DND-41 (cell line): ENCODE data around the gene POC1A.

Source experiments
- ATAC-seq: fragments of 200-7000 bp; cut with Tn5 transposase; 3 replicates; pipeline ENCODE4 v1.9.1; 2021; ENCODE audit warnings: low read depth; ENCODE audit not compliant: insufficient read depth
- DNase-seq: peaks from one replicate; pipeline ENCODE4 v3.0.0-alpha.2; 2020
- H2AFZ ChIP-seq: 2 replicates; pipeline ENCODE4 v1.6.0; 2012; ENCODE audit warnings: low read depth, low read length
- H3K27ac ChIP-seq: 2 replicates; pipeline ENCODE4 v1.5.1; 2012; ENCODE audit warnings: low read length, inconsistent platforms
- H3K27me3 ChIP-seq: fragments of 200-600 bp; sonication (generic); 2 replicates; pipeline ENCODE4 v1.6.0; 2012; ENCODE audit warnings: low read length, mild to moderate bottlenecking, inconsistent platforms; ENCODE audit not compliant: insufficient read depth, poor library complexity
- H3K36me3 ChIP-seq: 2 replicates; pipeline ENCODE4 v1.5.1; 2012; ENCODE audit warnings: low read length, inconsistent platforms; ENCODE audit not compliant: insufficient read depth
- H3K4me1 ChIP-seq: 2 replicates; pipeline ENCODE4 v1.5.1; 2012; ENCODE audit warnings: mild to moderate bottlenecking, low read length; ENCODE audit not compliant: insufficient read depth
- H3K4me2 ChIP-seq: 2 replicates; pipeline ENCODE4 v1.6.0; 2012; ENCODE audit warnings: mild to moderate bottlenecking, moderate library complexity, low read length, inconsistent platforms; ENCODE audit not compliant: insufficient read depth
- H3K4me3 ChIP-seq, 2 experiments: fragments of 200-600 bp in 1 of 2; shearing (Covaris generic) in 1 of 2; 2 replicates each; pipeline ENCODE4 v1.5.1; 2012 to 2016; ENCODE audit warnings: inconsistent platforms in 2 of 2, low read length in 2 of 2, mild to moderate bottlenecking in 2 of 2, low read depth in 1 of 2, moderate library complexity in 1 of 2
- H3K79me2 ChIP-seq: 2 replicates; pipeline ENCODE4 v1.6.0; 2012; ENCODE audit warnings: low read length, inconsistent platforms; ENCODE audit not compliant: insufficient read depth
- H3K9ac ChIP-seq: 2 replicates; pipeline ENCODE4 v1.6.0; 2012; ENCODE audit warnings: low read depth, mild to moderate bottlenecking, inconsistent platforms, low read length, moderate library complexity
- H3K9me3 ChIP-seq: 2 replicates; pipeline ENCODE4 v1.5.1; 2012; ENCODE audit warnings: low read length, moderate library complexity, mild to moderate bottlenecking, inconsistent platforms; ENCODE audit not compliant: insufficient read depth, severe bottlenecking
- H4K20me1 ChIP-seq: 2 replicates; pipeline ENCODE4 v1.6.0; 2012; ENCODE audit warnings: low read length; ENCODE audit not compliant: insufficient read depth
- CTCF ChIP-seq: IDR thresholded peaks from 2 replicates; pipeline ENCODE4 v1.5.1; 2012; ENCODE audit warnings: borderline replicate concordance, low read length, moderate library complexity, mild to moderate bottlenecking; ENCODE audit not compliant: poor library complexity, severe bottlenecking; ENCODE audit errors: extremely low read depth
- EZH2 ChIP-seq: IDR thresholded peaks from 3 replicates; pipeline ENCODE4 v1.6.1; 2012; ENCODE audit warnings: borderline replicate concordance, low read depth, mild to moderate bottlenecking, moderate library complexity, low read length, inconsistent platforms; ENCODE audit not compliant: severe bottlenecking

The POC1A gene

GRCh38 chr3:52049503-52049902 is 104.7 kb downstream of the POC1A start:
- Histone ChIP-seq H3K9me3 (no peaks in the 10 kb centered on the region), H3K27ac (no peak overlapping the region), H3K9ac (no peak overlapping the region), H3K36me3 (peaks cover 59% of the 10 kb centered on the region), H3K4me2 (no peak overlapping the region), H3K4me1 (peaks cover 22% of the 10 kb centered on the region), H2AFZ (no peak overlapping the region), H4K20me1 (peaks cover 44% of the 10 kb centered on the region), H3K4me3 (no peak overlapping the region), H3K27me3 (no peaks in the 10 kb centered on the region), H3K79me2 (peaks cover 13% of the 10 kb centered on the region)
- ATAC-seq (no peak), DNase-seq (no peak)
- TF ChIP-seq EZH2: no peak

GRCh38 chr3:52047295-52047960 is 106.8 kb downstream of the POC1A start:
- peaks cover 3% of the 10 kb centered on the region; the same call in 1 of the 2 replicates for H3K79me2 ChIP-seq
- H3K4me2 ChIP-seq: no peak overlapping the region
- no peaks in the 10 kb centered on the region for H3K9me3 ChIP-seq
- DNase-seq (no peak), ATAC-seq (no peak)
- H3K9ac ChIP-seq: no peak overlapping the region
- no peak overlapping the region for H3K4me3 ChIP-seq
- H4K20me1 ChIP-seq: peaks cover 29% of the 10 kb centered on the region
- TF ChIP-seq EZH2: no peak
- H2AFZ ChIP-seq: no peak overlapping the region
- H3K27ac ChIP-seq: no peak overlapping the region
- H3K36me3 ChIP-seq: peaks cover 38% of the 10 kb centered on the region
- no peaks in the 10 kb centered on the region for H3K27me3 ChIP-seq
- H3K4me1 ChIP-seq: peaks cover 1% of the 10 kb centered on the region; the same call in 1 of the 2 replicates

GRCh38 chr3:52046902-52047239 is 107.4 kb downstream of the POC1A start:
- Histone ChIP-seq H3K4me3 (no peak overlapping the region), H3K27me3 (no peaks in the 10 kb centered on the region), H4K20me1 (peaks cover 23% of the 10 kb centered on the region), H3K4me2 (no peak overlapping the region), H3K4me1 (no peaks in the 10 kb centered on the region), H3K9ac (no peak overlapping the region), H3K9me3 (no peaks in the 10 kb centered on the region), H3K27ac (no peak overlapping the region), H3K36me3 (peaks cover 33% of the 10 kb centered on the region), H2AFZ (no peak overlapping the region), H3K79me2 (no peaks in the 10 kb centered on the region)
- DNase-seq: no peak
- ATAC-seq: no peak
- TF ChIP-seq EZH2: no peak
- no peak for TF ChIP-seq CTCF

- Histone ChIP-seq H3K36me3 (peaks cover 27% of the 10 kb centered on the region), H3K27me3 (no peaks in the 10 kb centered on the region), H3K9me3 (no peaks in the 10 kb centered on the region), H3K27ac (no peak overlapping the region), H3K9ac (no peak overlapping the region), H2AFZ (no peak overlapping the region), H3K4me1 (no peaks in the 10 kb centered on the region), H3K79me2 (no peaks in the 10 kb centered on the region), H3K4me2 (no peak overlapping the region), H3K4me3 (no peak overlapping the region), H4K20me1 (peaks cover 18% of the 10 kb centered on the region)
- DNase-seq (no peak), ATAC-seq (no peak)
- TF ChIP-seq EZH2 (no peak), CTCF (no peak)
These were observed 107.9 kb downstream of the POC1A start for GRCh38 chr3:52046186-52046901.
